ENCODE results near the gene C14orf180.
"Not testable (repeated sequence)": the region's sequence is repeated elsewhere in the genome, so short reads cannot be mapped to it uniquely, and the experiment has no call there.

C14orf180 gene

DNA sequence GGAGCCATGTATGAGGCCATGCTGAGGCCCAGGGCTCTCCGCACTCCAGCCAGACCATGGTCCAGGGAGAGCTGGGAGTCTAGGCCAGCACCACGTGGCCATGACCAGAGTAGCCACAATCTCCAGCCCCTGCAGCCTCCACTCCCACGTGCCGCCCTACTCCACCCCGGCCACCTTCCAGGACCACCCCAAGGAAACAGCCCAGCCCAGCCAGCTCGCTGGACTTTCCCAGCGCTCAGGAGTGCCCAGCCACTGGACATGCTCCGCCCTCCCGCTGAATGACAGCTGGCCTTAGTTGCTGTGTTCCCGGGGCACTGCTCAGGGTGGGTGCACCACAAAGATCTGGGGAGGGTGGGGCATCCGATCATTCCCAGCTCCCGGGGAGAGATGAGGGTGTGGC, 2.1 kb upstream of the C14orf180 start:
- DNase-seq (ENCODE audit: extremely low read depth in 1 of 2, low read depth in 1 of 2): no peak

DNA sequence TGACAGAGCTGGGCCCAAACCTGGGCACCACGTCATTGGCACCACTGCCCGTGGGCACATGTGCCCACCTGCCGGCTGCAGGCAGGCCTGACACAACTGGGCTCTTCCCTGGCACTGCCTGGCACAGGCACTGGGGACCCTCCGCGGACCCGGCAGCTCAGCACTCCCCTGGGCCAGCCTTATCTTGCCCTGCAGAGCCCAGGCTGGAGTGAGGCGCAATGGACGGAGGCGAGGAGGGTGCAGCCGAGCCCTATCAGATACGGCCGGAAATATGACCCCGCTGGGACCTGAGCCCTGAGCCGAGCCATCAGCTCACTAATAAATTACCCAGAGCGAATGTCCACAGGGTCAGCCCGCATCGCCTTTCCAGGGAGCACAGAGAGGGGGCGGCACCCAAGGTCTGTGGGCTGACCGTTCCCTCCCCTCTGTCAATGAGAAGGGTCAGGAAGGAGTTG, 1.7 kb upstream of the C14orf180 start:
- DNase-seq (ENCODE audit: extremely low read depth in 1 of 2, low read depth in 1 of 2): no peak

DNA sequence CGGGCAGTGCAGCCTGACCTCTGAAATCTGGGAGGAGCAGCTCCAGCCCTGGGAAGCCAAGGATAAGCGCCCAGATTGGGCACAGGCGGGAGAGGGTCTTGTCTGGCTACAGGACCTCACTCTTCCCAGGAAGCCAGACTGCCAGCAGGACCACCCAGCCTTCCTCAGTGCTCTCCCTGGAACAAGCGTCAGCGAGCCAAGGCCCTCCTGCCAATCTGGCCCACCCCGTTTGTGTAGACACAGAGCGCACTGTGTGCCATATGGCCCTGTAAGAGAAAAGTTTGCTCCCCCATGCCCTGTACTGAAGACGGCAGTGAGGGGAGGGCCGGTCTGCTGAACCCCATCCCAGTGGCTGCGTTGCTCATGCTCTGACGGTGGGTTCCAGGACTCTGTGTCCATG, 1.2 kb upstream of the C14orf180 start:
- DNase-seq (ENCODE audit: extremely low read depth in 1 of 2, low read depth in 1 of 2): no peak

DNA sequence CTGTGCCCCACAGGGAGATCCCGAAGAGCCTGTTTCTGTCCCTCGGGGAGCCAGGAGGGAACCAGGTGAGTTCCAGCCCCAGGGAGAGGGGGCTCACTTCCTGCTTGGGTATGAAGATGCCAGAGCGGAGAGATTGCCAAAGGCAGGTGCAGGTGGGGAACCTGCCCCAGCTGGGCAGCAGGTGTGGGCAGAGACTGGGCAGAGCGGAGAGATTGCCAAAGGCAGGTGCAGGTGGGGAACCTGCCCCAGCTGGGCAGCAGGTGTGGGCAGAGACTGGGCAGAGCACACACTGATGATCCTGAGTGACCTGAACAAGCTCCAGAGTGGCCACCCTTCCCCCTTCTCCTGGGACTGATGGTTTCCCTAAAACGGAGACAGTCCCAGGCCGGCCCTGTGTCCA, 375 bp downstream of the C14orf180 start:
- DNase-seq (ENCODE audit: extremely low read depth in 1 of 2, low read depth in 1 of 2): not testable (repeated sequence)

DNA sequence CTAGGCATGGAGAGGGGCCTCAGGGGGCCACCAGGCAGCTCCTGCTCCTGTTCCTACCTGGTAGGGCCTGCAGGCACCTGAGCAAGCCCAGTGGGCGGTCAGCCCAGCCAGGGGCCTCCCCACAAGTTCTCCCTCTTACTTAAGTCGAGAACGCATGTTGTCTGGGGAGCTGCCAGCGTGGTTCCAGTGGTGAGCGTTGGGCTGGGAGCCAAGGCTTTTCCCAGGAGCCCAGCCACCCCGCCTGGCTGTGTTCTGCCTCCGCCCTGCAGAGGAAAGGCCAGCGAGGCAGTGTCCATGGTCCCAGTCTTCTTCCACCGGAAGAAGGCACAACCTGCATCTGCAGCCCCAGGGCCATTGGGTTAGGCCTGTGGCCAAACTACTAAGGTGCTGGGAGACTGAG, 1.4 kb downstream of the C14orf180 start:
- DNase-seq (ENCODE audit: extremely low read depth in 1 of 2, low read depth in 1 of 2): no peak

DNA sequence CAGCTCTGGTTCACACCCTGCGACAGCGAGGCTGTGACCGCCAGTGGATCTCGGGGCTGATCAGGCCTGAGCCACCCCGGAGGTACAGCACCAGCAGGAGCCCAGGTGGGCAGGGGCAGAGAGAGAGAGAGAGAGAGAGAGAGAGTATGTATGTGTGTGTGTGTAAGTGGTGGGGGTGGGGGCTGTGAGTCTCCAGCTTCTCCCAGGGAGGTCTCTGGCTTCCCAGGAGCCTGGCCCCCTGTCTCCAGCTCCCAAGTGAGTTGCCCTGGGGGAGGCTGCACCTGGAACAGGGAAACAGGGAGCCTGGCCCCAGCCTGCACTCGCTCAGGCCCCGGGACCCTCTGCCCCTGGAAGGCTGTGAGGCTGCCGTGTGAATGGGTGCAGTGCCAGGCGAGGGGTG, 2.0 kb downstream of the C14orf180 start:
- DNase-seq (ENCODE audit: extremely low read depth in 1 of 2, low read depth in 1 of 2): no peak

DNA sequence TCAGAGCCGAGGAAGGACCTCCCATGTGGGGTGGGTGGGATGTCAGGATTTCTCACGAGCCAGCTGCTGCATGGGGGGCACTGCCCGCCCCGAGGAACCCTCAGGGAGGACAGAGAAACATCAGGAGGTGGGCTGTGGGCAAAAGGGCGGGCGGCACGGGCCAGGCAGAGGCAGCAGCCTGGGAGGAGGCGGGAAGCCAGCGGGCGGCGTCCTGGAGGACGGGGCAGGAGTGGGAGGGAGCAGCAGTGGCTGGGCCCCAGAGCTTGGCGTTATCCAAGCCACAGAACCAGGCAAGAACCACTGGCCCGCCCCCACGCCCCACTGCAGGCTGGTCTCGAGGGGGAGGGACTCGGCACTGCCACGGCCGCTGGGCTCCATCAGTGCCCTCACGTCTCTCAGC, 2.4 kb downstream of the C14orf180 start:
- no peak for DNase-seq (ENCODE audit: extremely low read depth in 1 of 2, low read depth in 1 of 2)

DNA sequence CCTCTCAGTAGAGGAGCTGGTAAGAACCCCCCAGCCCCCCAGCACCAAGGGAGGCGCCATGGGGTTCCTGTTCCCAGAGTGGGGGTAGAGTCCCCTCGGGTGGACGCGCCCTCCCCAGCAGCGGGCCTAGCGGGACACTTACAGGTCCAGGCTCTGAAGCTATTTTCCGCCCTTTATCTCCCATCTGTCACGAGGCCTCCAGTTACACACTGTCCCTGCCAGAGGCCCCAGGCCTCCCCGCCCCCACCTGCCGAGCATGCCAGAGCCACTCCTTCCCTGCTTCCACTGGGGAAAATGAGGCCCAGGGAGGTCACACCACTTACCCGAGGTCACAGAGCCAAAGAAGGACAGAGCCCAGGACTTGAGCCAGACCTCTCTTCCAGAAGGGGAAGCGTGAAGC, 3.1 kb downstream of the C14orf180 start:
- no peak for DNase-seq (ENCODE audit: extremely low read depth in 1 of 2, low read depth in 1 of 2)

DNA sequence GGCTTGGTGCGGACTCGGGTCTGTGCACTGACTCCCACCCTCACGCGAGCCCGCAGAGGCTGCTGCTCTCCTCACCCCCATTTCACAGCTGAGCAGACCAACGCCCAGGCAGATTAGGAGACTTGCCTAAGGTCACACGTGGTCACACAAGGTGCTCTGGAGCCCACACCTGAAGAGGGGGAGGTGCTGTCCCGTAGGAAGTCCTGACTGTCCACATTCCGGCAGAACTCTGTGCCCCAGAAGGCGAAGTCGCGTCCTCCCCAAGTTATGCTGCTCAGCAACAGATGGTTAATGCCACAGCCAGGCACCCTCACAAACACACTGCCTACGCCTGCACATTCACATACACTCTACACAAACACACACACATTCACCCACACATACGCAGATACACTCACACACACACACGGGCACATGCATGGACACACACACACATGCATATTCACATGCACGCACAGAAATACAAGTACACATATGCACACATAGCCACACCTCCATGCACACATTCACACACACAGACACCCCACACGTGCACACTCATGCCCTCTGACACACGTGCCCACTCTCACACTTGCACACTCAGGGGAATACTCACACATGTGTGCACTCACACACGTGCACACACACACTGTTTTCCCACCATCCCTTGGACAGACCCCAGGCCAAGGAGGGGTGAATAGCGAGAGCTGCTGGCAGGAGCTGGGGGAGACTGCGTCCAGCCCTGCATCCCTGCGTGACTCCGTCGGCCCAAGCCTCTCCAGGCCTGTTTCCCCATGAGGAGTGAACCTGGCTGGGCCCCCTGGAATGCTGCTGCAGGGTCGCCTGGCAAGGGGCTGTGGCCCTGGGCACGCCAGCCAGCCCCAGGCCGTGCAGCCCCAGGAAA, 4.1 kb downstream of the C14orf180 start:
- DNase-seq (ENCODE audit: extremely low read depth in 1 of 2, low read depth in 1 of 2): no peak

DNA sequence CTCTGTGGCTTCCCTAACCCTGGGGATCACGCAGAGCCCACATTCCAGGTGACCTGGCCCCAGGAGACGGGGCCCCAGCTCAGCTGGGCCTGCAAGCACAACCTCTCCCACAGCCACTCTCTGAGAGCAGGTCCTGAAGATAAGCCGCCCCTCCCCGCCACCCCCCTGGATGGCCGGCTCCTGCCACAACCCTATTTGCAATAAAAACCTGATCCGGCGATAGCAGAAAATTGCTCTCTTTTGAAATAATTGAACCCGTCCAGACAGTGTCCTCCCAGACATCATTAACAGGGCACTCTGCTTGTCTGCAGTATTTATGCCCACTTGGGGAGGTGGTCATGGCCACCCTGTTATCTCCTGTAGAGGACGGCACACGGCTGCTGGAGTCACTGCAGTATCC, 5.0 kb downstream of the C14orf180 start:
- no peak for DNase-seq (ENCODE audit: extremely low read depth in 1 of 2, low read depth in 1 of 2)

DNA sequence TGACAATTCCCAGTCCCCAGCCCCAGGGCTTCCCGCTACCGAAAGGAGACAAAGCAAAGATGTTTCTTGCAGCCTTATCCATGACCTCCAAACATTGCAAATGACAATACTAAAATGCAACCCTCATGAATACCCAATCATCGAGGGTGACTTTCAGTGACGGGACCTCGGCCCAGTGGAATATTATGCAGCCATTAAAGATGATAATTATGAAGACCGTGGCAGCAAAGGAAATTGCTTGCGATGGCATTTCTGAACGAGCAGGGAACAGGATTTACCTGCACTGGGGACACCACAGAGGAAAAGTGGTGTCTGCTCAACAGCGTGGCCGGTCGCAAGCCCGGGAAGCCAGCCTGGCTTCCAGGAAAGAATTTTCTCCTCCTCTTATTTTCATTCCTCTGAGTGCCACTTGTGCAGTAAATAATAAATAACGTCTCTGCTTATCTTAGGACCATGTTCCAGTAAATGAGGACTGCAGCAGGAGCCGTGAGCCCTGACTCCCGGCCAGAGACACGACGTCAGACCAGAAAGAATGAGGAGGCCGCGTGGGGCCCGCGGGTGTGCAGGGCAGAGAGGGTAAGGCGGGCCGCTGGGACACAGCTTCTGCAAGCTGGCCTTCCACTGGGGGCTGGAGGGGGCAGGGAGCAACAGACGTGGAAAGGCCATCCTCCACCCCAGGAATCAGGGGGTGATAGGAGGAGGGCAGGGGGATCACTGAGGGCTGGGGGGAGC, 6.6 kb downstream of the C14orf180 start:
- DNase-seq (ENCODE audit: extremely low read depth in 1 of 2, low read depth in 1 of 2): no peak

DNA sequence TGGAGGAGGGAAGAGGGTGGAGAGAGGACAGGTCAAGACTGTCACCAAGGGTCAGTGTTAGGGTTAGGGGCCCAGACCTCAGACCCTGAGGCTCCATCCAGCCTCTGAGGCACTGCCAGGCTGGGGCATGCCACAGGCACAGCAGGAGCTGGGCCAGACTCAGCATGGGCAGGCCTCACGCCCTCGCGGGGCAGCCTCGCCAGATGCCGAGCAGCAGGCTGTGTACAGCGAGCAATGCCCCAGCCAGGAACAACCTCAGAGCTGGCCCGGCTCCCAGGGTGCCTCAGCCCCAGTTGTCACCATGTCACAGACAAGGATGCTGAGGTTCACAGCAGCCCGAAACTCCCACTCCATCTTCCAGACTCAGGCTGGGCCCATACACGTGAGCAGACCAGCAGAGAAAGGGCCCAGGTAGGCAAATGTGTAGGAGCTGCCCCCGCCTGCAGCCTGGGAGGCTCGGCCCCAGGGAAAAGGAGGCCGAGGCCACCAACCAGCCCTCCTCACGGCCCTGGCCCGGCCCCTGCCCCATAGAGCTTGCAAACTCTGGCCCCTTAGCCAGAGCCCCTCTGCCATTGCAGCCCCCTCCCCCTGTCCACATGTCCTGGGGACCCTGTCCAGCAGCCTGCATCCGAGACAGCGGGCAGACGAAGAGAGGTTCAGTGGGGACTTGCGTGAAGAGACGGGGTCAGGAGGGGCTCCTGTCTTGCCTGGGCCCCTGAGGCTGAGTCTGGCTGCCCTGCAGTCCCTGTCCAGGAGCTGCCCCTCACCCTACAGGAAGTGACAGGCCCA, 7.5 kb downstream of the C14orf180 start:
- DNase-seq (ENCODE audit: extremely low read depth in 1 of 2, low read depth in 1 of 2): no peak

DNA sequence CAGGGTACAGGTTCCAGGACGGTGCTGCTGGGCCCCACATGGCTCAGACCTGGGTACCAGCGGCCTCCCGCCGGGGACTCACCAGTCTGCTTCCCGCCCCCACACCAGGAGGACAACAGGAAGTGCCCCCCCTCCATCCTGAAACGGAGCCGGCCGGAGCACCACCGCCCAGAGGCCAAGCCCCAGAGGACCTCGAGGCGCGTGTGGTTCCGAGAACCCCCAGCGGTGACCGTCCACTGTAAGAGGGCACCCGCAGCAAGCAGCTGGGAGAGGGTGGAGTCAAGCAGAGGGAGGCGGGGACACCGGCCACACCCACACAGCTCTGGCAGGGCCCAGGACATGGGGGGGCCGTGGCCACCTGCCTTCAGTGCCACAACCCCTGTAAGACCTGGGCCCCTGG, 8.1 kb downstream of the C14orf180 start:
- no peak for DNase-seq (ENCODE audit: extremely low read depth in 1 of 2, low read depth in 1 of 2)

DNA sequence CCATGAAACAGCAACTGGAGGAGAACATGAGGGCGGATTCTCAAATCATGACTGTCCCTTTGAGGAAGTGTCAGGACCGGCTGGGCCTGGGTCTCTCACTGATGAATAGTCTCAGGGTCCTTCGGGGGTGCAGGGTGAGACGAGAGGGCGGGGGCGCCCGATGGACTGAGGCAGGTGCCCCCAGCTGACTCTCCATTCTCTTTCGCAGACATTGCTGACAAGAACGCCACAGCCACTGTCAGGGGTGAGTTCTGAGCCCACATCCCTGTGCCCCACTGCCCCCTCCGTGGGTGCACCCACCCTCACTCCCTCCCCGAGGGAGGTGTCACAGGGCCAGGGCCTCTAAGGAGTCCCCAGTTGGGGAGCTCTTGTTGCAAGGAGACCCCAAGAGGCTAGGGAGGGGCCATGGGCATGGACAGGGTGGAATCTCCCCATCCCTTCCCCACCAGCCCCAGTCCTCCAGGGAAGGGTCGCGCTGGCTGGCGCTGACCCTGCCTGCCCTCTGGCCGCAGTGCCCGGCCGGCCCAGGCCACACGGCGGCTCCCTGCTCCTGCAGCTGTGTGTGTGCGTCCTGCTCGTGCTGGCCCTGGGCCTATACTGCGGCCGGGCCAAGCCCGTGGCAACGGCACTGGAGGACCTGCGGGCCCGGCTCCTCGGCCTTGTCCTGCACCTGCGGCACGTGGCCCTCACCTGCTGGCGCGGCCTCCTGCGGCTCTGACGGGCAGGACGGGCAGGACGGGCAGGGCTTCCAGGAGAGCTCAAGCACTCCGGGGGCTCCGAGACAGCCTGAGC, 8.7 kb downstream of the C14orf180 start:
- DNase-seq (ENCODE audit: extremely low read depth in 1 of 2, low read depth in 1 of 2): no peak

DNA sequence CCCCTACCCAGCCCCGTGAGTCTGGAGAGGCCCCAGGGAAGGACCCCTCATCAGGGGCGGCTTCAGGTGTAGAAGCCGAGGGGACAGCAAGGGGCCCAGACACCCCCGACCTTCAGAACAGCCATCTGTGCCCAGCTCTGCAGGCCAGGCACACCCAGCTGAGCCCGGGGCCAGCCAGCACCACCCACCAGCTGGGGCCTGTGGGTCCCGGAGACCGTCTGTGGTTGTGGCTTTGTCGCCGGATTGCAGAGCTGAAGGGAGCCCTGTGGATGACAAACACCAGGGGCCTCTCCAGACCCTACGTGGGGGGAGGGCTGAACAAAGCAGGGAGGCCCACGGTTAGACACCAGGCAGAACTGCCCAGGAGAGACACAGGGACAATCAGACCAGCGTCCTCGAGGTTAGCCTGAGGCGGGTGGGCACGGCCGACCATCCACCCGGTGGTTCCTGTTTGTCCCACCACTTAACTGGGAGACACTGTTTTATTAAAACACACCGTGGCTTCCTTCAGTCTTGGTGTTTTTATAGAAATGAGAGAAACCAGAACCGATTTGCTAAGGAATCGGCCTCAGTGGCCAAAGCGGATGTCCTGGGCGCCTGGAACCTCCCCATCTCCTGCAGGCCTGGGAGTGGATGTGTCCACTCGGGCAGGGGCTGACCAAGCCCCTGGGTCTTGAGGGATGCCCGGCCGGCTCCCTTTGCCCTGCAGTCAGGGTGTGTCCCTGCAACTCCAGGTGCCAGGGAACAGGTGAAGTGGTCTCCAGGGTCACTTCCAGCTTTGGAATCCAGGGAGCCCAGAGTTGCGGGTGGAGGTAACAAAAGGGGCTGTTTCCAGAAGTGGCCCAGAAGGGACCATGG, 10.0 kb downstream of the C14orf180 start:
- DNase-seq (ENCODE audit: extremely low read depth in 1 of 2, low read depth in 1 of 2): no peak

DNA sequence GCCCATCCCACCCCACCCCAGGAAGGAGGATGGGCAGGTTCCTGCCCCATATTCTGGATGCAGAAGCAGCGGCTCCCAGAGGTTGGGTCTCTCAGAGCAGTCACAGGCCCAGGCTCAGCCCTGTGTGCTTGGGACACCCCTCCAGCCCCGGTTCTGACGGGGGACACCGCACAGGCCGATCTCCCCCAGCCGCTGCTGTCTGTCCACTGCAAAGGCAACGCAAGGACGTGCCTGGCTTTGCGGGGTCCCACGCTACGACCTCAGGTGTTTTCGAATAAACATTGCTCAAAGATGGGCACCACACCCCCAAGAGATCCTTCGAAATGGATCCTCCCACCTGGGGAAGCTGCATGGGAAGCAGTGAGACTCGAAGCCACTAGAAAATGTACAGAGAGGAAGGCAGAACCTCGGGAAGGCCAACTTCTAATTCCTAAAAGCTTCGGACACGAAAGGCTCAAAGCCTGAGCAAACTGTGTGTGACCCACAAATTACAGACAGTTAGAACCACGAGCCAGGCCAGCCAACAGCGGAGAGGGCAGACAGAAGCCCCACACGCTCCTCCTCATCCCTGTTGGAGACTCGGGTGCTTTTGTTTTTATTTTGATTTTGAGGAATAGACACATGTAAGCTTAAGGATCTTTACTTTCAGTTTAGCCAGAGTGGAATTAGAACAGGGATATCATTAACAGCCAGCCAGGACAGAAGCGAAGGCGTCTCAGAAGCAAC, 10.8 kb downstream of the C14orf180 start:
- no peak for DNase-seq (ENCODE audit: extremely low read depth in 1 of 2, low read depth in 1 of 2)

DNA sequence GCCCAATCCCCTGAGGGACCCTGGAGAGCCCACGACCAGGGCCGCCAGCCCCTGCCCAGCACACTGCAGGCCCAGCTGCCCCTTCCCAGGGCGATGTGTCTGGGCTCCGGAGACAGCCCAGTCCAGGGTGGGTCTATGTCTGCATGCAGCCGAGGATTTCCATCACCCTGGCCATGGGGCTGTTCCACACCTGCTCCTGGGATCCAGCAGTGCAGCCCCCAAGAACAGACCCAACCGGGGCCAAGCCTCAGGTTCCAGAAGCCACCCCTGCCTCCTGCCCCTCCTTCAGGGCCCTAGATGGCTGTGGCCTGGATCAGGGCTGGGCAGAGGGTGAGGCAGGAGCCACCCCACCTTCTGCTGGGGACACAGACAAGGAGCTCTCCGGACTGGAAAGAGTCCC, 11.5 kb downstream of the C14orf180 start:
- DNase-seq (ENCODE audit: extremely low read depth in 1 of 2, low read depth in 1 of 2): no peak

DNA sequence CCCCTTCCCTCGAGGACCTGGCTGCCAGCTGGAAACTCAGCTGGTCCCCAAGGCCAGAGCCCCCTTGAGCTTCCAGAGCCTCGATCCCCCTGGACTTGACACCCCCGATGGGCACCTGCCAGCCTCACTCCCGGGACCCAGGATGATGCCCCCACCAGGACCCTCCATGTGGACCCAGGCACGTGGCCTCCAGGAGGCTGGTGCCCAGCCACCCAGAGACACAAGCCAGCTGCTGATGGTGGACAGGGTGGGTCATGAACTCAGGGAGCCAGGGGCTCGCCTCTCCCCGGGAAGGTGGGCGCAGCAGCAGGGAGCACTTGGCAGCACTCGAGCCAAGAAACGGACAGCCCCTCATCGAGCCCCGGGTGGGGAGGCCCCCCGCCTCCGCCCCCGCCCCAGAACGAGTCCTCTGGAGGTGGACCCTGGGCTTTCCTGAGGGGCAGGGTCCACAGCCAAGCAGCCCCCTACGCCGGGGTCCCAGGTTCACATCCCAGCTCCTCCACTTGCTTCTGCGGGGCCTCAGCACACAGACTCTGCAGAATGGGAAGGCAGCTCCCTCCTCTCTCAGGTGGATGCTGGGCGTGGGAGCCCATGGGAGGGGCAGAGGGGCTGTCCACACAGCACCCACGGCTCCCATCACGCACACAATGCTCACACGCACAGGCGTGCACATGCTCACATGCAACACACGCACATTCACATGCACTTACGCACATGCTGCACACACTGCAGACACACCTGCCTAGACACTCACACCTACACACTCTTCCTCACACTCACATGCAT, 12.1 kb downstream of the C14orf180 start:
- no peak for DNase-seq (ENCODE audit: extremely low read depth in 1 of 2, low read depth in 1 of 2)

Measured in activated CD8-positive, alpha-beta memory T cell treated with anti-CD3 and anti-CD28 coated beads for 1 hour (primary cell).